ENCODE results near the gene RXFP4.

DNA sequence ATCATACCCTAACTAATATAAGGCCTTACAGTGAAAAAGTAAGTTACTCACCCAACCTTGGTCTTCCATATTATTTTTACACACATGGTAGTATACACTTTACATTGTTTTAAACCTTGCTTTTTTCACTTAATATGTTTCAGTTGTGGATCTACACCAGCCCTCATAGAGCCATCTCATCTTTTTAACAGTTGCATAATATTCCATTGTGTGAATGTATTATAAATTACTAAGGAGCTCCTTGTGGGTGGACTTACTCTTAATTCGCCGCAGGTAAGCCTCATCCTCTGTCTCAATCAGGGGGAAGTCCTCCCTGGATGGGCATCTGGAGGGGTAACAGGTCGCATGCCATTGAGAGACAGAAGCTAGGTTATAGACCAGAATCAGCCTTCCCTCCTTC lies 13.2 kb downstream of the RXFP4 start:
- TF ChIP-seq POLR2AphosphoS5 (IDR thresholded peaks at IDR 0.05) (no peak), CTCF (IDR thresholded peaks at IDR 0.05) (no peak), POLR2A (IDR thresholded peaks at IDR 0.05) (no peak), EP300 (IDR thresholded peaks at IDR 0.05) (no peak)

Data from upper lobe of left lung (tissue), 4 donors.